Stimulated activated CD4-positive, alpha-beta T cell treated with anti-CD3 and anti-CD28 coated beads, Interleukin-4, amount 100 ng/mL, for 4 hours (primary cell): Measurements from ENCODE around the gene KIAA1671.

Experiments
- DNase-seq, 2 experiments: peaks; one replicate each; pipeline ENCODE4 v3.0.0-alpha.2; 2020

The KIAA1671 gene

GRCh38 chr22:25048659-25049647 is 96.4 kb downstream of the KIAA1671 start:
- peak; percentile 55 to 68 for DNase-seq

GRCh38 chr22:25049770-25050169 is 97.3 kb downstream of the KIAA1671 start:
- no peak for DNase-seq

GRCh38 chr22:25050566-25050965 is 98.0 kb downstream of the KIAA1671 start:
- DNase-seq, result no peak

- DNase-seq, result no peak
Measured at GRCh38 chr22:25051073-25051472, 98.6 kb downstream of the KIAA1671 start.

- no peak for DNase-seq
Measured at GRCh38 chr22:25051983-25052710, 99.6 kb downstream of the KIAA1671 start.

- DNase-seq, result no peak
Measured at GRCh38 chr22:25053153-25053805, 100.8 kb downstream of the KIAA1671 start.

- peak in 1 of 2 experiments; percentile 24 for DNase-seq
Measured at GRCh38 chr22:25054943-25055511, 102.5 kb downstream of the KIAA1671 start.

GRCh38 chr22:25057013-25057881 is 104.7 kb downstream of the KIAA1671 start:
- DNase-seq, result peak; percentile 61 to 79

- DNase-seq, result no peak
Measured at GRCh38 chr22:25059438-25059837, 106.9 kb downstream of the KIAA1671 start.

GRCh38 chr22:25060522-25061071 is 108.1 kb downstream of the KIAA1671 start:
- DNase-seq, result peak in 1 of 2 experiments; percentile 29

- DNase-seq, result no peak
Measured at GRCh38 chr22:25061134-25061533, 108.6 kb downstream of the KIAA1671 start.

GRCh38 chr22:25061605-25062376 is 109.3 kb downstream of the KIAA1671 start:
- DNase-seq, result no peak

GRCh38 chr22:25062386-25063085 is 110.0 kb downstream of the KIAA1671 start:
- DNase-seq, result peak; percentile 37 to 66

GRCh38 chr22:25064894-25065560 is 112.5 kb downstream of the KIAA1671 start:
- no peak for DNase-seq

- DNase-seq, result no peak
Measured at GRCh38 chr22:25066861-25067435, 114.4 kb downstream of the KIAA1671 start.

GRCh38 chr22:25067851-25068421 is 115.4 kb downstream of the KIAA1671 start:
- DNase-seq, result peak; percentile 49 to 70

GRCh38 chr22:25068707-25069106 is 116.2 kb downstream of the KIAA1671 start:
- DNase-seq, result peak; percentile 14 to 19

GRCh38 chr22:25069426-25069757 is 116.9 kb downstream of the KIAA1671 start:
- DNase-seq, result no peak
